SK-N-SH (cell line): ENCODE measurements around the gene AP1M2. TPM values are rescaled to one million over a fixed set of nuclear protein-coding genes. Genes with fewer than 3 reads are reported as not detected.

ENCODE experiments used
- CTCF ChIA-PET: fragments of 300-600, 350-600 bp; formaldehyde crosslinking; extraction: SDS; loops from one replicate; lab custom pipeline; 2021; lab: Yijun Ruan, JAX
- POLR2A ChIA-PET: fragments of 350-600 bp; sonication (Branson Sonifier 250); formaldehyde crosslinking; extraction: SDS; loops from one replicate; lab custom pipeline; 2020; ENCODE audit warnings: antibody characterized with exemption, inconsistent platforms; lab: Yijun Ruan, JAX
- DNase-seq: peaks from one replicate; pipeline ENCODE4 v3.0.0; 2012
- H2AFZ ChIP-seq: fragments of 200-600 bp; sonication (generic); 2 replicates; pipeline ENCODE4 v1.8.1; 2016; ENCODE audit warnings: antibody characterized with exemption, mild to moderate bottlenecking, low read depth
- H3F3A ChIP-seq: fragments of 200-600 bp; sonication (generic); replicated peaks from 2 replicates; pipeline ENCODE3; 2016; ENCODE audit warnings: antibody characterized with exemption, mild to moderate bottlenecking; ENCODE audit not compliant: insufficient read depth
- H3K27ac ChIP-seq, 2 experiments: fragments of 200-500 bp in 1 of 2; fragments of 200-600 bp in 1 of 2; sonication (Bioruptor generic) in 1 of 2; sonication (generic), shearing (Covaris generic) in 1 of 2; 2 replicates each; pipeline versions ENCODE4 v1.5.1 to v1.6.1; 2014 to 2016; ENCODE audit warnings: low read depth in 2 of 2, inconsistent platforms in 1 of 2, low read length in 1 of 2, mild to moderate bottlenecking in 1 of 2, mixed read lengths in 1 of 2
- H3K27me3 ChIP-seq: fragments of 200-600 bp; sonication (generic), shearing (Covaris generic); 2 replicates; pipeline ENCODE4 v1.6.1; 2016; ENCODE audit warnings: mixed run types; ENCODE audit not compliant: insufficient read depth
- H3K36me3 ChIP-seq, 2 experiments: fragments of 200-500 bp in 1 of 2; fragments of 200-600 bp in 1 of 2; sonication (Bioruptor generic) in 1 of 2; sonication (generic) in 1 of 2; replicated peaks in 1 of 2; 2 replicates each; pipeline versions ENCODE3 to v1.5.1; 2014 to 2016; ENCODE audit warnings: low read length in 1 of 2, mild to moderate bottlenecking in 1 of 2; ENCODE audit not compliant: insufficient read depth in 2 of 2, control insufficient read depth in 1 of 2
- H3K4me1 ChIP-seq, 2 experiments: fragments of 200-500 bp in 1 of 2; fragments of 200-600 bp in 1 of 2; sonication (Bioruptor generic) in 1 of 2; sonication (generic), shearing (Covaris generic) in 1 of 2; 2 replicates each; pipeline versions ENCODE4 v1.5.1 to v1.6.1; 2014 to 2016; ENCODE audit warnings: low read depth in 1 of 2, low read length in 1 of 2, mixed run types in 1 of 2; ENCODE audit not compliant: insufficient read depth in 2 of 2, control insufficient read depth in 1 of 2
- H3K4me2 ChIP-seq: fragments of 200-600 bp; sonication (generic), shearing (Covaris generic); 2 replicates; pipeline ENCODE4 v1.6.1; 2017; ENCODE audit warnings: mixed run types
- H3K4me3 ChIP-seq, 2 experiments: fragments of 200-500 bp in 1 of 2; fragments of 200-600 bp in 1 of 2; sonication (Bioruptor generic) in 1 of 2; sonication (generic), shearing (Covaris generic) in 1 of 2; 2 replicates each; pipeline versions ENCODE4 v1.5.1 to v1.8.1; 2014 to 2016; ENCODE audit warnings: low read depth in 2 of 2, inconsistent platforms in 1 of 2, low read length in 1 of 2, mild to moderate bottlenecking in 1 of 2, mixed read lengths in 1 of 2, moderate library complexity in 1 of 2
- H3K79me2 ChIP-seq: fragments of 200-600 bp; sonication (generic); 2 replicates; pipeline ENCODE4 v1.8.1; 2017; ENCODE audit warnings: mild to moderate bottlenecking; ENCODE audit not compliant: insufficient read depth
- H3K9ac ChIP-seq: fragments of 200-600 bp; sonication (generic); 2 replicates; pipeline ENCODE4 v1.6.1; 2017; ENCODE audit warnings: mixed run types
- H3K9me2 ChIP-seq: fragments of 200-600 bp; sonication (generic); 2 replicates; pipeline ENCODE4 v1.6.1; 2017; ENCODE audit warnings: mixed run types
- H3K9me3 ChIP-seq: fragments of 200-600 bp; sonication (generic); 2 replicates; pipeline ENCODE4 v1.6.1; 2017; ENCODE audit warnings: mixed run types, mild to moderate bottlenecking, moderate library complexity
- H4K20me1 ChIP-seq: fragments of 200-600 bp; sonication (generic); 2 replicates; pipeline ENCODE4 v1.6.1; 2017; ENCODE audit warnings: mild to moderate bottlenecking, mixed run types; ENCODE audit not compliant: insufficient read depth
- EP300 ChIP-seq, 2 experiments: IDR thresholded peaks; 2 replicates each; pipeline versions ENCODE4 v1.4.0 to v1.6.1; 2012; ENCODE audit warnings: borderline replicate concordance in 1 of 2, low read depth in 1 of 2, low read length in 1 of 2
- FOSL2 ChIP-seq: IDR thresholded peaks from 2 replicates; pipeline ENCODE4 v1.4.0; 2012; ENCODE audit warnings: low read depth, mild to moderate bottlenecking, moderate library complexity, borderline replicate concordance
- FOXJ3 ChIP-seq: sonication (generic); formaldehyde crosslinking; IDR thresholded peaks from 2 replicates; pipeline ENCODE4 v1.5.1; 2020; ENCODE audit warnings: mild to moderate bottlenecking, missing genetic modification reagents
- FOXM1 ChIP-seq: IDR thresholded peaks from 2 replicates; pipeline ENCODE4 v1.4.0; 2012; ENCODE audit warnings: low read depth, mild to moderate bottlenecking
- MXI1 ChIP-seq: IDR thresholded peaks from 2 replicates; pipeline ENCODE4 v1.6.1; 2012; ENCODE audit warnings: mild to moderate bottlenecking, low read depth, low read length, improper control_type of control experiment
- NFIC ChIP-seq: IDR thresholded peaks from 2 replicates; pipeline ENCODE4 v1.4.0; 2012; ENCODE audit warnings: borderline replicate concordance
- NRF1 ChIP-seq: IDR thresholded peaks from 2 replicates; pipeline ENCODE4 v1.6.1; 2012; ENCODE audit warnings: low read depth, mild to moderate bottlenecking, low read length
- POLR2AphosphoS5 ChIP-seq: IDR thresholded peaks from 2 replicates; pipeline ENCODE4 v1.6.1; 2012; ENCODE audit warnings: low read depth, low read length
- RAD21 ChIP-seq: IDR thresholded peaks from 2 replicates; pipeline ENCODE4 v1.6.1; 2012; ENCODE audit warnings: mild to moderate bottlenecking, low read length
- RCOR1 ChIP-seq: fragments of 150-350 bp; IDR thresholded peaks from 2 replicates; pipeline ENCODE4 v1.6.1; 2017; ENCODE audit warnings: antibody characterized with exemption, low read length
- RXRA ChIP-seq: IDR thresholded peaks from 2 replicates; pipeline ENCODE4 v1.4.0; 2012; ENCODE audit warnings: low read depth, mild to moderate bottlenecking, borderline replicate concordance
- SIN3A ChIP-seq: IDR thresholded peaks from 2 replicates; pipeline ENCODE4 v1.6.1; 2012; ENCODE audit warnings: low read depth, mild to moderate bottlenecking, low read length, moderate library complexity, borderline replicate concordance
- SMC3 ChIP-seq: IDR thresholded peaks from 2 replicates; pipeline ENCODE4 v1.6.1; 2012; ENCODE audit warnings: low read depth, low read length, improper control_type of control experiment
- TAF1 ChIP-seq: IDR thresholded peaks from 2 replicates; pipeline ENCODE4 v1.6.1; 2012; ENCODE audit warnings: low read depth, mild to moderate bottlenecking, low read length, moderate library complexity, borderline replicate concordance
- TCF12 ChIP-seq: IDR thresholded peaks from 2 replicates; pipeline ENCODE4 v1.4.0; 2012
- TEAD4 ChIP-seq: IDR thresholded peaks from 2 replicates; pipeline ENCODE4 v1.4.0; 2012; ENCODE audit warnings: mild to moderate bottlenecking, borderline replicate concordance; ENCODE audit not compliant: insufficient read depth
- YY1 ChIP-seq: IDR thresholded peaks from 2 replicates; pipeline ENCODE4 v1.4.0; 2012; ENCODE audit warnings: low read depth, mild to moderate bottlenecking
- WGBS: methylation state at CpG from one replicate; pipeline ENCODE4 v1.1.6; 2017; ENCODE audit warnings: low lambda C conversion rate; 5-methylcytosine and 5-hydroxymethylcytosine counted together
- polyA plus RNA-seq, 3 experiments: library from polyadenylated mRNA; depleted of rRNA; stranded (reverse); fragments of >200 nt; gene quantifications; 2 replicates each; pipeline ENCODE4 v1.2.3, GENCODE V29; 2012
- TF ChIP-seq, protein P1 (sequence below): fragments of 150-350 bp; IDR thresholded peaks from 2 replicates; pipeline ENCODE4 v1.6.1; 2016; ENCODE audit warnings: mild to moderate bottlenecking, low read depth, low read length
- TF ChIP-seq, protein P2 (sequence below): IDR thresholded peaks from 2 replicates; pipeline ENCODE4; 2012

The AP1M2 gene
- polyA plus RNA-seq, 1 of the 3 experiments (the other 2 are of a cell fraction), result 0.30 TPM

DNA sequence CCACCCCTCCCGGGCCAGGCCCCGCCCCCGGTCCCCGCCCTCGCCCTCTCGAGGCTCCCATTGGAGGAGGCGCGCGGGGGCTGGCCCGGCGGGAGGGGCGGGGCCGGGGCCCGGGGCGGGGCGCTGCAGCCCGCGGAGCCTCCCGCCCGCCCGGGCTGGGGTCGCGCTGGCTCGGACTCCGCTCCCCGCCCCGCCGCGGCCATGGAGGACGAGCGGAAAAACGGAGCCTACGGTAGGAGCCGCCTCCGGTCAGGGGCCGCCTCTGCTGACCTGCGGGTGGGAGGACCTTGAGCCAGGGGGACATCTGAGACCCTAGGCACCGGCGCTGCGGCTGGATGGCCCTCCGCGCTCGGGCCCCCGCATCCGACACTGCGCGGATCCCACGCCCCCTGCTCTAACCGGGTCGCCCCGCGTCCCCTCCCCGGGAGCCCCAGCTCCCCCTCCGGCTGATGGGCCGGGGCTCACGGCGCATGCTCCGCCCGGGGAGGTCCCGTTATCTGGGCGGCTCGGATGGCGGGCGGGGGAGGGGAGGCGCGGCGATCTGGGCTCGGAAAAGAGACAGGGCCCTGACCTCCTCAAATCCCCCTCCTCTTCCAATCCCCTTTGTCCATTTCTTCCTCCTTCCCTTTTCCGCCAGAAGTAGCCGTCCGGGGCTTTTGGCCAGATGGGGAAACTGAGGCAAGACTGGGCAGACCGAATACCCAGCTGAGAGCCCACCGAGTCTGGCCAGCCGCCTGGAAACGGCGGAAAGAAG lies 15.4 kb upstream of the AP1M2 start:
- Histone ChIP-seq H3F3A (no peaks in the 10 kb centered on the region), H3K79me2 (peaks cover 37% of the 10 kb centered on the region), H2AFZ (peak overlapping the region; percentile 99; the same call in 1 of the 2 replicates), H4K20me1 (no peaks in the 10 kb centered on the region), H3K4me1 (peaks cover 0 to 8% of the 10 kb centered on the region in 2 experiments; a peak in 1 of 4 replicates), H3K9me3 (no peaks in the 10 kb centered on the region), H3K27me3 (peaks cover 15% of the 10 kb centered on the region; the same call in 1 of the 2 replicates), H3K9ac (peak overlapping the region; percentile 81), H3K27ac (peak overlapping the region; percentile 54 to 83; a peak in 3 of 4 replicates), H3K4me2 (peak overlapping the region; percentile 95), H3K4me3 (peak overlapping the region; percentile 69 to 95), H3K36me3 (no peaks in the 10 kb centered on the region), H3K9me2 (no peaks in the 10 kb centered on the region)
- 0% methylated on average over 18 of the region's 76 CpGs for WGBS
- TF ChIP-seq YY1 (no peak), MXI1 (peak; percentile 15; the same call in 1 of the 2 replicates), TEAD4 (no peak), NRF1 (peak; percentile 78), SIN3A (no peak), POLR2AphosphoS5 (peak; percentile 22; the same call in 1 of the 2 replicates)
- DNase-seq, result peak; percentile 100
- ChIA-PET POLR2A (interaction anchor here (0.5 to 1.5 kb wide), 3 partner anchors 10 to 284 kb away, joined by 3 to 4 read pairs (median 3); no protein-coding TSS in a partner anchor), CTCF (interaction anchor here (0.6 to 8.0 kb wide), 7 partner anchors 15 to 185 kb away, joined by 3 to 51 read pairs (median 5); partner anchors contain the start of gene QTRT1)

DNA sequence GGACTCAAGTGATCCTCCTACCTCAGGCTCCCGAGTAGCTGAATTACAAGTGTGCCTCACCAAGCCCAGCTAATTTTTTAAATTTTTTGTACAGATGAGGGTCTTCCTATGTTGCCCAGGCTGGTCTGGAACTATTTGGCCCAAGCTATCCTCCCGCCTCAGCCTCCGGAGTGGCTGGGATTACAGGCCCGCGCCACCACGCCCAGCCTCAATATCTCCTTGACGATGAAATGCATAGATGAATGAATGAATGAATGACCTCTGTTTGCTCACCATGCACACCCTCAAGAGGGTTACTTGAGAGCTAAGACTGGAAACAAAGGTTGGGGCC lies 14.9 kb upstream of the AP1M2 start:
- WGBS, result 45% methylated on average over 7 of the region's 7 CpGs
- Histone ChIP-seq H3K36me3 (no peaks in the 10 kb centered on the region), H3K9me2 (no peaks in the 10 kb centered on the region), H3K4me3 (no peak overlapping the region), H4K20me1 (no peaks in the 10 kb centered on the region), H3K9ac (no peak overlapping the region), H3K9me3 (no peaks in the 10 kb centered on the region), H3K27me3 (peaks cover 15% of the 10 kb centered on the region; the same call in 1 of the 2 replicates), H3K79me2 (peaks cover 37% of the 10 kb centered on the region), H3K4me2 (no peak overlapping the region), H2AFZ (0 out of 2 replicates have a peak overlapping the region, but pooled peaks have one; percentile 83), H3K27ac (no peak overlapping the region), H3F3A (no peaks in the 10 kb centered on the region), H3K4me1 (peaks cover 0 to 8% of the 10 kb centered on the region in 2 experiments; a peak in 1 of 4 replicates)
- TF ChIP-seq TCF12 (no peak), FOXJ3 (CRISPR knock-in tag) (no peak), POLR2AphosphoS5 (no peak), RXRA (no peak), EP300 (IDR thresholded peaks at IDR 0.05; ENCODE audit: borderline replicate concordance in 1 of 2, low read depth in 1 of 2, low read length in 1 of 2) (no peak), MXI1 (no peak), NRF1 (no peak), SMC3 (no peak), YY1 (no peak), TAF1 (no peak), RCOR1 (no peak), RAD21 (no peak), NFIC (no peak), FOXM1 (no peak), FOSL2 (no peak)
- TF ChIP-seq, protein P1, sequence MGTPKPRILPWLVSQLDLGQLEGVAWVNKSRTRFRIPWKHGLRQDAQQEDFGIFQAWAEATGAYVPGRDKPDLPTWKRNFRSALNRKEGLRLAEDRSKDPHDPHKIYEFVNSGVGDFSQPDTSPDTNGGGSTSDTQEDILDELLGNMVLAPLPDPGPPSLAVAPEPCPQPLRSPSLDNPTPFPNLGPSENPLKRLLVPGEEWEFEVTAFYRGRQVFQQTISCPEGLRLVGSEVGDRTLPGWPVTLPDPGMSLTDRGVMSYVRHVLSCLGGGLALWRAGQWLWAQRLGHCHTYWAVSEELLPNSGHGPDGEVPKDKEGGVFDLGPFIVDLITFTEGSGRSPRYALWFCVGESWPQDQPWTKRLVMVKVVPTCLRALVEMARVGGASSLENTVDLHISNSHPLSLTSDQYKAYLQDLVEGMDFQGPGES, result no peak
- TF ChIP-seq, protein P2, sequence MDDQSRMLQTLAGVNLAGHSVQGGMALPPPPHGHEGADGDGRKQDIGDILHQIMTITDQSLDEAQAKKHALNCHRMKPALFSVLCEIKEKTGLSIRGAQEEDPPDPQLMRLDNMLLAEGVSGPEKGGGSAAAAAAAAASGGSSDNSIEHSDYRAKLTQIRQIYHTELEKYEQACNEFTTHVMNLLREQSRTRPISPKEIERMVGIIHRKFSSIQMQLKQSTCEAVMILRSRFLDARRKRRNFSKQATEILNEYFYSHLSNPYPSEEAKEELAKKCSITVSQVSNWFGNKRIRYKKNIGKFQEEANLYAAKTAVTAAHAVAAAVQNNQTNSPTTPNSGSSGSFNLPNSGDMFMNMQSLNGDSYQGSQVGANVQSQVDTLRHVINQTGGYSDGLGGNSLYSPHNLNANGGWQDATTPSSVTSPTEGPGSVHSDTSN, result no peak
- POLR2A ChIA-PET, result interaction anchor here (0.5 to 1.1 kb wide), 2 partner anchors 10 to 284 kb away, joined by 3 read pairs; no protein-coding TSS in a partner anchor
- no peak for DNase-seq
- CTCF ChIA-PET, result interaction anchor here (0.6 to 8.0 kb wide), 7 partner anchors 15 to 185 kb away, joined by 3 to 51 read pairs (median 5); partner anchors contain the start of gene QTRT1
